NCI-H446 treated with DMSO at 0.1 percent for 48 hours (cell line): Measurements from ENCODE around the gene AKR1C8.

Experiments used
- DNase-seq: peaks from one replicate; lab custom pipeline; 2025; lab: John Stamatoyannopoulos, UW

AKR1C8 gene

GRCh38 chr10:5108658-5109416, 76.1 kb downstream of the AKR1C8 start:
- DNase-seq, result no peak

DNA sequence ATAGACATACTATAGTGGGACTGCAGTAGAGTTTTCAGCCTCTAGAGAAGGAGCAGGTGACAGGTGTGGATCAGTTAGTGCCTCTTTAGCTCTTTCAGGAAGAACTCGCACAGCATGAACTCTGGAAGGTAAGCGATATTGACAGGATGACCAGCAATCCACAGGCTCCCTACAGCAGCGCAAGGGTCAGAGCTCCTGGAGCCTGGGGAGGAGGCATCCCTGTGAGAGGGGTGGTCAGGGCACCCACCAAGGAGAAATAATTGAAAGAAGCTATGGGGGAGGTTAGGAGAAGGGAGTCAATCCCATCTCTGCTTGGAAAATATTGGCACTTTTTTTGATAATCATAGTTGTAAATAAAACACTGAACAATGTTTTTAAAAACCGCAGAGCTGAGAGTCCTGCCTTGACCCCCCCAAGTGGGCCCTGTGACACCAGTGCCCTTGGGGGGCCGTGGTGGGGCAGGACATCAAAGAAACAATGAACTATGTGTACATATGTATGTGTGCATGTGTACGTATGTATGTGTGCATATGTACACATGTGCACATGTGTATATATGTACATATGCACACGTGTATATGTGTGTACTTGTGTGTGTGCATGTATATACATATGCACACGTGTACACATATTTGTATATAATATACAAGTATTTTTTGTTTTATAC, 77.0 kb downstream of the AKR1C8 start:
- no peak for DNase-seq

GRCh38 chr10:5106553-5106952, 78.4 kb downstream of the AKR1C8 start:
- DNase-seq, result no peak

DNA sequence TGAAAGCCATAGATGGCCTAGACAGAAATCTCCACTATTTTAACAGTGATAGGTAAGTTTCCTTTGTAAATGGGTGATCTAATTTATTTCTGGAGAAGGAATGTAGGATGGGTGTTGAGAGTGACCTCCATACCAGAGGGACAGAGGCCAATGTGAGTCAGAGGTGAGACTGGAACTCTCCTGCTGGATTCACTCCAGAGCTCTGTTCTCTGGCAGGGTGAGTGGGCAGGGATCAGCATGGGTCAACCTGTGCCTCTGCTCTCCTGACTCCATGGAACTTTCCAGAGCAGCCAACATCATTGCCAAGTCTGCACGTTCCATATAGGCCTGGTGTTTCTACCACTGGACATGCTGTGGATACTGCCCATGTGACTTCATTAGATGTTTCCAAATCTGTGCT, 79.3 kb downstream of the AKR1C8 start:
- no peak for DNase-seq
